HL-60 (cell line): ENCODE data around the gene TBCK.

Source experiments
- POLR2AphosphoS5 ChIP-seq: IDR thresholded peaks from 2 replicates; pipeline ENCODE4 v1.6.1; 2012; ENCODE audit warnings: low read depth
- TF ChIP-seq, protein P1 (sequence below): IDR thresholded peaks from one replicate; pipeline ENCODE4 v1.5.1; 2011; ENCODE audit warnings: low read length, control low read depth, inconsistent platforms; ENCODE audit not compliant: insufficient read depth
- TF ChIP-seq, protein P2 (sequence below): IDR thresholded peaks from 2 replicates; pipeline ENCODE4 v1.6.1; 2012; ENCODE audit warnings: low read depth; ENCODE audit not compliant: insufficient replicate concordance

DNA sequence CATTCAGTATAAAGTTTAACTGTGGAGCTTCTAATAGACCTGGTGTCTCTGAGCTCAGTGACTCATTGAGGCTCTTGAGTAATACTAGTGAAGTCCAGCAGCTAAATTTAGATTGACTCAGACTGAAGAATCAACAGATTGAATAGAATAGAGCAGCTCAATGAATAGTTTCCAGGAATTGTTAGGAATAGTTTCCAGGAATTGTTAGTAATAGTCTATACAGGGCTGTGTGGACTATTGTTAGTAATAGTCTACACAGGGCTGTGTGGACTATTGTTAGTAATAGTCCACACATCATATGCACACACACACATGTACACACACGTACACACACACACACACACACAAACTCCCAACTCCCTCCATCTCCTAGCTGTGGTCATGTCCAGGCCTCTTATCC lies 49.6 kb upstream of the TBCK start:
- TF ChIP-seq, protein P1, sequence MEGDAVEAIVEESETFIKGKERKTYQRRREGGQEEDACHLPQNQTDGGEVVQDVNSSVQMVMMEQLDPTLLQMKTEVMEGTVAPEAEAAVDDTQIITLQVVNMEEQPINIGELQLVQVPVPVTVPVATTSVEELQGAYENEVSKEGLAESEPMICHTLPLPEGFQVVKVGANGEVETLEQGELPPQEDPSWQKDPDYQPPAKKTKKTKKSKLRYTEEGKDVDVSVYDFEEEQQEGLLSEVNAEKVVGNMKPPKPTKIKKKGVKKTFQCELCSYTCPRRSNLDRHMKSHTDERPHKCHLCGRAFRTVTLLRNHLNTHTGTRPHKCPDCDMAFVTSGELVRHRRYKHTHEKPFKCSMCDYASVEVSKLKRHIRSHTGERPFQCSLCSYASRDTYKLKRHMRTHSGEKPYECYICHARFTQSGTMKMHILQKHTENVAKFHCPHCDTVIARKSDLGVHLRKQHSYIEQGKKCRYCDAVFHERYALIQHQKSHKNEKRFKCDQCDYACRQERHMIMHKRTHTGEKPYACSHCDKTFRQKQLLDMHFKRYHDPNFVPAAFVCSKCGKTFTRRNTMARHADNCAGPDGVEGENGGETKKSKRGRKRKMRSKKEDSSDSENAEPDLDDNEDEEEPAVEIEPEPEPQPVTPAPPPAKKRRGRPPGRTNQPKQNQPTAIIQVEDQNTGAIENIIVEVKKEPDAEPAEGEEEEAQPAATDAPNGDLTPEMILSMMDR = no peak
- TF ChIP-seq, protein P2, sequence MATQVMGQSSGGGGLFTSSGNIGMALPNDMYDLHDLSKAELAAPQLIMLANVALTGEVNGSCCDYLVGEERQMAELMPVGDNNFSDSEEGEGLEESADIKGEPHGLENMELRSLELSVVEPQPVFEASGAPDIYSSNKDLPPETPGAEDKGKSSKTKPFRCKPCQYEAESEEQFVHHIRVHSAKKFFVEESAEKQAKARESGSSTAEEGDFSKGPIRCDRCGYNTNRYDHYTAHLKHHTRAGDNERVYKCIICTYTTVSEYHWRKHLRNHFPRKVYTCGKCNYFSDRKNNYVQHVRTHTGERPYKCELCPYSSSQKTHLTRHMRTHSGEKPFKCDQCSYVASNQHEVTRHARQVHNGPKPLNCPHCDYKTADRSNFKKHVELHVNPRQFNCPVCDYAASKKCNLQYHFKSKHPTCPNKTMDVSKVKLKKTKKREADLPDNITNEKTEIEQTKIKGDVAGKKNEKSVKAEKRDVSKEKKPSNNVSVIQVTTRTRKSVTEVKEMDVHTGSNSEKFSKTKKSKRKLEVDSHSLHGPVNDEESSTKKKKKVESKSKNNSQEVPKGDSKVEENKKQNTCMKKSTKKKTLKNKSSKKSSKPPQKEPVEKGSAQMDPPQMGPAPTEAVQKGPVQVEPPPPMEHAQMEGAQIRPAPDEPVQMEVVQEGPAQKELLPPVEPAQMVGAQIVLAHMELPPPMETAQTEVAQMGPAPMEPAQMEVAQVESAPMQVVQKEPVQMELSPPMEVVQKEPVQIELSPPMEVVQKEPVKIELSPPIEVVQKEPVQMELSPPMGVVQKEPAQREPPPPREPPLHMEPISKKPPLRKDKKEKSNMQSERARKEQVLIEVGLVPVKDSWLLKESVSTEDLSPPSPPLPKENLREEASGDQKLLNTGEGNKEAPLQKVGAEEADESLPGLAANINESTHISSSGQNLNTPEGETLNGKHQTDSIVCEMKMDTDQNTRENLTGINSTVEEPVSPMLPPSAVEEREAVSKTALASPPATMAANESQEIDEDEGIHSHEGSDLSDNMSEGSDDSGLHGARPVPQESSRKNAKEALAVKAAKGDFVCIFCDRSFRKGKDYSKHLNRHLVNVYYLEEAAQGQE = no peak
- no peak for TF ChIP-seq POLR2AphosphoS5
